ENCODE measurements around the gene RNF6. TPM values are rescaled to one million over a fixed set of nuclear protein-coding genes. Genes with fewer than 3 reads are reported as not detected.

The RNF6 gene
- total and polyA plus RNA-seq, 10 of the 15 experiments (the other 5 are each of a cell fraction or from before 2014, with no cell fraction given), result 19.0 to 54.0 (median 33.8) TPM

GRCh38 chr13:26229080-26229615 is 7.0 kb upstream of the RNF6 start (continued):
- no peak for TF ChIP-seq ZBTB11 (CRISPR knock-in tag; IDR thresholded peaks at IDR 0.05)

- Histone ChIP-seq H3K27me3 (replicated peaks in 1 of 2; ENCODE audit: control insufficient read depth in 2 of 2, insufficient read depth in 2 of 2, low read length in 1 of 2) (no peaks in the 10 kb centered on the region; a peak in 1 of 4 replicates), H3K36me3 (ENCODE audit: control insufficient read depth in 2 of 2, insufficient read depth in 2 of 2, low read length in 1 of 2) (no peaks in the 10 kb centered on the region), H2AFZ (ENCODE audit: control insufficient read depth, low read depth, low read length) (no peak overlapping the region), H3K79me2 (ENCODE audit: control insufficient read depth, insufficient read depth, low read length) (no peaks in the 10 kb centered on the region), H3K4me2 (ENCODE audit: control insufficient read depth, insufficient read depth) (no peak overlapping the region), H3K4me1 (ENCODE audit: control insufficient read depth, insufficient read depth, low read length) (no peaks in the 10 kb centered on the region), H3K27ac (ENCODE audit: control insufficient read depth, insufficient read depth) (no peak overlapping the region), H3K9ac (ENCODE audit: control insufficient read depth, insufficient read depth, low read length) (no peak overlapping the region), H4K20me1 (ENCODE audit: control insufficient read depth, insufficient read depth) (no peaks in the 10 kb centered on the region), H3K4me3 (no peak overlapping the region), H3K9me3 (replicated peaks; ENCODE audit: control insufficient read depth, insufficient read depth, low read length) (no peaks in the 10 kb centered on the region)
- SMC1A ChIA-PET (ENCODE audit: uncharacterized antibody, unreplicated experiment), result interaction anchor here (1.0 kb wide), 1 partner anchor 43 kb away, joined by 3 read pairs; no protein-coding TSS in a partner anchor
- no peak for DNase-seq (ENCODE audit: low read depth, low spot score)
- RAD21 ChIA-PET (ENCODE audit: unreplicated experiment), result no interaction called here
- in situ Hi-C loops (cut with MboI) (no loop called here), intact Hi-C loops (cut with micrococcal nuclease; ENCODE audit: unreplicated experiment) (no loop called here)
- CTCF ChIA-PET, result no interaction called here
- WGBS (ENCODE audit: insufficient coverage, insufficient replicate concordance, low lambda C conversion rate, missing lambda C conversion rate), result 17% methylated on average over 2 of the region's 2 CpGs
- no peak for ATAC-seq
- POLR2A ChIA-PET, result no interaction called here
- FAIRE-seq, result no peak
- no peak for TF ChIP-seq MYB (IDR thresholded peaks at IDR 0.05; ENCODE audit: borderline replicate concordance, low read depth, low read length)
- no TSS peak for BruUV-seq (replicated peaks)
These were observed 6.0 kb upstream of the RNF6 start for GRCh38 chr13:26228096-26228495.
